Measurements from ENCODE around the gene DPH1.

DPH1 gene

GRCh38 chr17:2077040-2077439, 47.1 kb downstream of the DPH1 start:
- TF ChIP-seq, protein P1, sequence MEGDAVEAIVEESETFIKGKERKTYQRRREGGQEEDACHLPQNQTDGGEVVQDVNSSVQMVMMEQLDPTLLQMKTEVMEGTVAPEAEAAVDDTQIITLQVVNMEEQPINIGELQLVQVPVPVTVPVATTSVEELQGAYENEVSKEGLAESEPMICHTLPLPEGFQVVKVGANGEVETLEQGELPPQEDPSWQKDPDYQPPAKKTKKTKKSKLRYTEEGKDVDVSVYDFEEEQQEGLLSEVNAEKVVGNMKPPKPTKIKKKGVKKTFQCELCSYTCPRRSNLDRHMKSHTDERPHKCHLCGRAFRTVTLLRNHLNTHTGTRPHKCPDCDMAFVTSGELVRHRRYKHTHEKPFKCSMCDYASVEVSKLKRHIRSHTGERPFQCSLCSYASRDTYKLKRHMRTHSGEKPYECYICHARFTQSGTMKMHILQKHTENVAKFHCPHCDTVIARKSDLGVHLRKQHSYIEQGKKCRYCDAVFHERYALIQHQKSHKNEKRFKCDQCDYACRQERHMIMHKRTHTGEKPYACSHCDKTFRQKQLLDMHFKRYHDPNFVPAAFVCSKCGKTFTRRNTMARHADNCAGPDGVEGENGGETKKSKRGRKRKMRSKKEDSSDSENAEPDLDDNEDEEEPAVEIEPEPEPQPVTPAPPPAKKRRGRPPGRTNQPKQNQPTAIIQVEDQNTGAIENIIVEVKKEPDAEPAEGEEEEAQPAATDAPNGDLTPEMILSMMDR (conservative IDR thresholded peaks at IDR 0.05; ENCODE audit: control insufficient read depth, insufficient read depth, low read depth, low read length) = no peak
- H3K4me3 ChIP-seq (ENCODE audit: control insufficient read depth, low read depth, low read length) = no peak overlapping the region
- DNase-seq (ENCODE audit: low read depth) = no peak

GRCh38 chr17:2081564-2081963, 51.6 kb downstream of the DPH1 start:
- TF ChIP-seq, protein P1 (conservative IDR thresholded peaks at IDR 0.05; ENCODE audit: control insufficient read depth, insufficient read depth, low read depth, low read length) = no peak
- peak; percentile 89 for DNase-seq (ENCODE audit: low read depth)
- H3K4me3 ChIP-seq (ENCODE audit: control insufficient read depth, low read depth, low read length) = no peak overlapping the region

- TF ChIP-seq, protein P1 (conservative IDR thresholded peaks at IDR 0.05; ENCODE audit: control insufficient read depth, insufficient read depth, low read depth, low read length) = no peak
- DNase-seq (ENCODE audit: low read depth) = peak; percentile 38
- no peak overlapping the region for H3K4me3 ChIP-seq (ENCODE audit: control insufficient read depth, low read depth, low read length)
These were observed 52.2 kb downstream of the DPH1 start for GRCh38 chr17:2082003-2082781.

DNA sequence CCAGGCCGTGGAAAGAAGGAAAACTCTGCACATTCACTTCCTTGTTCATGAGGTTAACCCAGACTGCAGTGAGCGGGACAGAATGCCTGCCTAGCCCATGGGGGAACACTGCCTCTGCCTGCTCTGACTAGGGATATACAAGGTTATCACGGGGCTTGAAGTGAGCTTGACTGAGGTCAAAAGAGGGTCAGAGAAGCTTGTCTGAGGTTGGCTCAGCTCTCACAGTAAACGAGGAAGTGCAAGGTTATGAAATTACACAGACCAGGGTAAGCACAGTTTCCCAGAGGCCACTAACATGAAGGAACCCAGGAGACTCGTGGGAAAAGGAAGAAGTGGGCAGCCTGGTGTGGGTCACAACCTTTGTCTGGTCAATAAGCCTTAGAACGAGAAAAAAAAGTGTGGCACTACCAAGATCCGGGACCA, 53.7 kb downstream of the DPH1 start:
- H3K4me3 ChIP-seq (ENCODE audit: control insufficient read depth, low read depth, low read length) = no peak overlapping the region
- DNase-seq (ENCODE audit: low read depth) = peak; percentile 25
- TF ChIP-seq, protein P1 (conservative IDR thresholded peaks at IDR 0.05; ENCODE audit: control insufficient read depth, insufficient read depth, low read depth, low read length) = no peak

DNA sequence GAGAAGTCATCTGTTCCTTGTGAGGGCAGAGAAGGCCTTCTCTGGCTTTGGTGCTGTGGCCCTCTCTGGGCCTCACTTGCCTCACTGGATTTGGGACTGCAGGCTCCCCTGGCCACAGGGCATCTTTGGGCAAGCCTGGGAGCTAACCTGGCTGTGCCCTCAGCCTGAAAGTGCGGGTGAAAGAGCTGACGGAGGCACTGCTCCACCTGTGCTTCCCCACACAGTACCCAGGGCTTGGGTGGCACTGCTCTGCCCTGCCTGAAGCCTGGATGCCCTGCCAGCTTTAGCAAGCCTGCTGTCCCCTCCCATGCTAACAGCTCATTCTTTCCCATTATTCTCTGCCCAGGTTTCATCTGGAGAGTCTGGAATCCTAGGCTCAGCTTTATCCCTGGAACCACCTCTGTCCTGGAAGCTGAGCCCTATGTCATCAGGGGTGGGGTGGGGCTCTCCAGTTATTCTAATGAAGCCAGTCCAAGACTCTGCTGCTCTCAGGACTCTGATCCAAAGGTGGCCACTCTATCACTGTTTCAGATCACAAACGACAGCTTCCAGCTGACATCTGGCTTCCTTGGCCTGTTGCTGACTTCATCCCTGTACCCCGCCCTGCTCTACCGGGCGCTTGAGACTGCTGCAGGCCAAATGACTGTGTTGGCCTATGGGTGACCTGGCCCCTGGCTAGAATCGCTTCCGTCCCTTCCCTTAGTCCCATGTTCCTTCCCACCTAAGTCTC, 54.2 kb downstream of the DPH1 start:
- H3K4me3 ChIP-seq (ENCODE audit: control insufficient read depth, low read depth, low read length) = no peak overlapping the region
- TF ChIP-seq, protein P1 (conservative IDR thresholded peaks at IDR 0.05; ENCODE audit: control insufficient read depth, insufficient read depth, low read depth, low read length) = no peak
- peak; percentile 87 for DNase-seq (ENCODE audit: low read depth)

DNA sequence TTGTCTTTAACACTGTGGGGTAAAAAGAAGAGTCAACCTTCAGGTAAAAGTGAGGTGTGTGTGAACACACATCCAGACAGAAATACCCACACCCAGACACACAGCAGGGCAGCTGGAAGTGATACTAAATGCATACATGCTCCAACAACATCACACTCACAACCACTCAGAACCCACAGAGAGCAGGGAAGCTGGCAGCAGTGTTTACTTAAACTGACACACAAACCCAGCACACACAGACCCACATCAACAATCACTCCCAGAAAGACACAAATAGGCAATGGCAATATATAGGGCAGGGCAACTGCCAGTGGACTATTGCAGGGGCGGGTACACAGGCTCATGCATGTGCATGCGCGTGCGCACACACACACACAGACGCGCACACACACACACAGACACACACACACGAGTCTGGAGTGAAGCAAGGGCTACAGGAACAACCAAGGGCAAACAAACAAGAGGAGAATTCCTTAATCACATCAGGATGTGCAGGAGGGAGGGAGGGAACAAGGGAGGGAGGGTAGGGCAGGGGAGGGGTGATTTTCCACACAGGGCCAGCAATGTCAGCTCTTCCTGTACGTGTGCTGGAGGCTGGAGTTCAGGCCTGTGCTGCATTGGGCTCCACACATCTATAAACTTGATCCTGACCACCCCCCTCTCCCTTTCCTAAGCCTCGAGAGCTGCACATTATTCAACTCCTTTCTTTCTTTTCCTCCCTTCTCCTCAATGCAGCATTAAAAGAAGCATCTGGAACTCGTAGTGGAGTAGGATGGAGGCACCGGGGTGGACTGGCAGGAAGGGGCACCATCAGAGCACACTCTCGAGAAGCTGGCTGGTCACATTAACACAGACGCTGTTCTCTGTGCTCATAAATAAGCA, 55.1 kb downstream of the DPH1 start:
- TF ChIP-seq, protein P1 (conservative IDR thresholded peaks at IDR 0.05; ENCODE audit: control insufficient read depth, insufficient read depth, low read depth, low read length) = no peak
- DNase-seq (ENCODE audit: low read depth) = peak; percentile 95
- no peak overlapping the region for H3K4me3 ChIP-seq (ENCODE audit: control insufficient read depth, low read depth, low read length)
